Heart right ventricle (tissue), 16 donors: Measurements from ENCODE around the gene RAPGEF3. TPM values are rescaled to one million over a fixed set of nuclear protein-coding genes. Genes with fewer than 3 reads are reported as not detected.

ENCODE experiments used
- ATAC-seq, 8 donors: fragments of 200-7000 bp; cut with Tn5 transposase; one replicate each; pipeline ENCODE4 v1.9.1; 2020; ENCODE audit warnings: mild to moderate bottlenecking in 8 of 8, moderate library complexity in 8 of 8, moderate number of reproducible peaks in 1 of 8
- DNase-seq, 2 donors: peaks; one replicate each; pipeline ENCODE4 v3.0.0-alpha.2; 2020
- H3K27ac ChIP-seq, 10 donors: fragments of 200-600 bp; sonication (generic) in 2 of 10; one replicate each; pipeline versions ENCODE4 v1.5.0 to v1.8.0; 2020 to 2022; ENCODE audit warnings: mild to moderate bottlenecking in 3 of 10
- H3K27me3 ChIP-seq, 7 donors: fragments of 200-600 bp; one replicate each; pipeline ENCODE4 v1.8.0; 2021 to 2022; ENCODE audit warnings: mild to moderate bottlenecking in 2 of 7
- H3K36me3 ChIP-seq, 9 donors: fragments of 200-600 bp; sonication (generic) in 1 of 9; one replicate each; pipeline versions ENCODE4 v1.5.0 to v1.8.0; 2020 to 2022; ENCODE audit warnings: mild to moderate bottlenecking in 2 of 9
- H3K4me1 ChIP-seq, 9 donors: fragments of 200-600 bp; sonication (generic) in 1 of 9; one replicate each; pipeline versions ENCODE4 v1.5.0 to v1.8.0; 2020 to 2022; ENCODE audit warnings: mild to moderate bottlenecking in 4 of 9
- H3K4me3 ChIP-seq, 10 donors: fragments of 200-600 bp; sonication (generic) in 2 of 10; one replicate each; pipeline versions ENCODE4 v1.5.0 to v1.8.0; 2020 to 2022; ENCODE audit warnings: mild to moderate bottlenecking in 7 of 10, moderate library complexity in 2 of 10
- H3K9me3 ChIP-seq, 11 donors: fragments of 200-600 bp in 10 of 11; sonication (generic) in 2 of 11; one replicate each; pipeline versions ENCODE4 v1.5.0 to v1.8.0; 2013 to 2022; ENCODE audit warnings: mild to moderate bottlenecking in 2 of 11, control low read depth in 1 of 11, moderate library complexity in 1 of 11
- CTCF ChIP-seq, 9 donors: fragments of 200-600 bp; sonication (generic) in 2 of 9; IDR thresholded peaks; one replicate each; pipeline versions ENCODE4 v1.5.0 to v1.8.0; 2021 to 2022; ENCODE audit warnings: antibody characterized with exemption in 9 of 9, mild to moderate bottlenecking in 5 of 9, moderate library complexity in 1 of 9
- WGBS, 2 donors: extraction: QIAGEN DNeasy Blood & Tissue Kit; methylation state at CpG; one replicate each; pipeline ENCODE4 v1.1.7; 2013; ENCODE audit warnings: inconsistent platforms in 1 of 2; 5-methylcytosine and 5-hydroxymethylcytosine counted together
- intact Hi-C, 10 donors: fragments of 100-400 bp; cut with DNase I; formaldehyde crosslinking; loops; one replicate each; pipeline versions ENCODE4 v1.11.1 to v1.14.2; 2022
- polyA plus RNA-seq, 2 donors: library from polyadenylated mRNA; stranded (reverse); fragments of 200-250 nt; gene quantifications; one replicate each; pipeline ENCODE4 v1.2.3, GENCODE V29; 2013
- total RNA-seq, 10 donors: library from RNA; stranded (reverse); fragmentation: NEBNext Ultra II Directional in 3 of 10; extraction: Animal tissue kit (Norgen Biotek cat#: 25700) in 3 of 10; gene quantifications; one replicate each; pipeline versions ENCODE4 v1.2.1 to v1.2.4, GENCODE V29; 2021 to 2023
- donor health status: Arrhythmogenic right ventricular cardiomyopathy.
- donor health status: ischemic (EF 13 %, LVEDD 7.1; RV severe dilation, severe dysfunction).
- donor health status: healthy with polysubstance abuse.
- donor health status: DM: no; HTN: yes; CAD: no.
- donor health status: DM: no; HTN: no; CAD: no.
- donor health status: ischemic (EF 25% LVEDD 6.9; RV normal size, moderate dysfunction).
- donor health status: ischemic (EF 25% LVEDD 5.7; RV mildly dilated, moderate dysfunction).
- donor health status: healthy.
- donor health status: DM: yes; HTN: yes; CAD: no.
- donor health status: Ischemic cardiomyopathy.
- donor health status: ischemic (EF 35%, LVEDD 5.7; RV mildly dilated, moderate dysfunction).
- donor health status: nonischemic (EF 11% LVEDD 7.7; RV severe dilation, severe dysfunction).
- donor health status: DM: yes; HTN: yes; CAD: no.
- donor health status: PGD.
- donor health status: ischemic (EF 29% LVEDD 5.4; RV normal size, mild dysfunction).
- donor health status: nonischemic (EF 23%, LVEDD 6.1; RV moderate dilation, normal function).

RAPGEF3 gene
- total and polyA plus RNA-seq, 12 donors: 9.5 to 173 (median 20.1) TPM

GRCh38 chr12:47782372-47782770 is 23.7 kb upstream of the RAPGEF3 start:
- Histone ChIP-seq H3K9me3 (no peaks in the 10 kb centered on the region), H3K4me3 (no peak overlapping the region), H3K27ac (peak overlapping the region in 2 of 10 donors; percentile 12 to 64), H3K27me3 (no peaks in the 10 kb centered on the region), H3K36me3 (peaks cover 0 to 73% (median 45%) of the 10 kb centered on the region in 9 donors), H3K4me1 (peaks cover 12 to 61% (median 22%) of the 10 kb centered on the region in 9 donors)
- intact Hi-C loops: loop anchor here in 3 of 10 donors (5.0 kb wide), 2 partner anchors 35 to 55 kb away; partner anchors contain the start of gene HDAC7 (in 1 of the 3)
- WGBS, 2 donors: 71 to 73% methylated on average over 8 of the region's 8 CpGs
- ATAC-seq (no peak), DNase-seq (no peak)
- no peak for TF ChIP-seq CTCF (IDR thresholded peaks at IDR 0.05)

- intact Hi-C loops: loop anchor here in 3 of 10 donors (5.0 kb wide), 2 partner anchors 36 to 56 kb away; partner anchors contain the start of gene HDAC7 (in 1 of the 3)
- no peak for ATAC-seq
- Histone ChIP-seq H3K27me3 (no peaks in the 10 kb centered on the region), H3K36me3 (peaks cover 0 to 66% (median 38%) of the 10 kb centered on the region in 9 donors), H3K4me1 (peaks cover 15 to 61% (median 29%) of the 10 kb centered on the region in 9 donors), H3K9me3 (no peaks in the 10 kb centered on the region), H3K27ac (peak overlapping the region in 3 of 10 donors; percentile 12 to 64 (median 12)), H3K4me3 (no peak overlapping the region)
- no peak for DNase-seq
- 72 to 74% methylated on average over 13 of the region's 13 CpGs for WGBS, 2 donors
- TF ChIP-seq CTCF (IDR thresholded peaks at IDR 0.05): no peak
Measured at GRCh38 chr12:47781479-47782371, 23.0 kb upstream of the RAPGEF3 start.

GRCh38 chr12:47779943-47780504 is 21.3 kb upstream of the RAPGEF3 start:
- intact Hi-C loops: loop anchor here (1.0 to 10.0 kb wide), 11 partner anchors 18 to 68 kb away; partner anchors contain the start of gene HDAC7 (in 1 of the 10)
- peak in 5 of 8 donors; percentile 4 to 15 (median 8) for ATAC-seq
- peaks cover 0 to 49% (median 22%) of the 10 kb centered on the region in 9 donors for H3K36me3 ChIP-seq
- H3K4me1 ChIP-seq: peaks cover 17 to 69% (median 46%) of the 10 kb centered on the region in 9 donors
- no peaks in the 10 kb centered on the region for H3K9me3 ChIP-seq
- H3K27ac ChIP-seq: peak overlapping the region in 3 of 10 donors; percentile 17 to 52 (median 39)
- WGBS, 2 donors: 64 to 68% methylated on average over 11 of the region's 11 CpGs
- H3K27me3 ChIP-seq: no peaks in the 10 kb centered on the region
- no peak for DNase-seq
- H3K4me3 ChIP-seq: no peak overlapping the region
- no peak for TF ChIP-seq CTCF (IDR thresholded peaks at IDR 0.05)

DNA sequence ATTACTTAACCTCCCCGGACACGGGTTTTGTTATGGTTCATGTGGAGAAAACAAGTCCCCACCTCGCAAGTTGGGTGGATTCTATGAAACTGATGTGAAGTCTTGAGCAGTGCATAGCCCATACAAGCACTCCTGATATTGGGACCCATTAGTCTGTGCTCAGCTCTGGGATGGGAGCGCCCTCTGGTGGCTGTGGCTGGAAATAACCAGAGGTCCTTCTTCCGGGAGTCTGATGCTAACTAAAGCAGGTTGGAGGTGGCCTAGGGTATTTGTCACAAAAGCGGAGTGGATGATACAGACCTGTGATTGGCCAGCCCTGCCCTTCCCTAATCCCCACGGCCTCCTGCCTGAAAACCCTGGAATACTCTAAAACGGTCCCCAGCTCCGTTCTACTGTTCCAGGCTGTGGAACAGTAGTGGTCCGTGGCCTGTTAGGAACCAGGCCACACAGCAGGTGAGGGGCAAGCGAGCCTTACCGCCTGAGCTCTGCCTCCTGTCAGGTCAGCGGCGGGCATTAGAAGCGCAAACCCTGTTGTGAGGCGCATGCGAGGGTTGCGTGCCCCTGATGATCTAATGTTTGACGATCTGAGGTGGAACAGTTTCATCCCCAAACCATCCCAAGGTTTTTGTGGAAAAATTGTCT is 20.7 kb upstream of the RAPGEF3 start:
- Histone ChIP-seq H3K27me3 (no peaks in the 10 kb centered on the region), H3K4me3 (no peak overlapping the region), H3K9me3 (no peaks in the 10 kb centered on the region), H3K36me3 (peaks cover 0 to 43% (median 16%) of the 10 kb centered on the region in 9 donors), H3K4me1 (peaks cover 22 to 71% (median 52%) of the 10 kb centered on the region in 9 donors), H3K27ac (peak overlapping the region in 2 of 10 donors; percentile 39 to 52)
- peak; percentile 68 to 84 (median 76) for ATAC-seq
- DNase-seq: peak; percentile 88 to 91
- peak; percentile 90 to 97 (median 95) for TF ChIP-seq CTCF (IDR thresholded peaks at IDR 0.05)
- intact Hi-C loops: loop anchor here in 9 of 10 donors (1.0 to 10.0 kb wide), 9 partner anchors 37 to 67 kb away; no protein-coding TSS in a partner anchor
- 28 to 37% methylated on average over 19 of the region's 19 CpGs for WGBS, 2 donors
